ENCODE results near the gene NEDD4.

The NEDD4 gene

GRCh38 chr15:55784286-55784685 is 209.1 kb downstream of the NEDD4 start:
- POLR2A ChIA-PET (ENCODE audit: low non-redundant PET), result no interaction called here
- CTCF ChIA-PET, result interaction anchor here (2.5 kb wide), 1 partner anchor 10 kb away, joined by 13 read pairs; no protein-coding TSS in a partner anchor
- DNase-seq (ENCODE audit: low spot score), result no peak
- TF ChIP-seq CTCF (conservative IDR thresholded peaks at IDR 0.05; ENCODE audit: low read depth), result no peak
- no peak overlapping the region for H3K27ac ChIP-seq

GRCh38 chr15:55782901-55783300 is 210.5 kb downstream of the NEDD4 start:
- CTCF ChIA-PET, result interaction anchor here (1.1 to 2.5 kb wide), 2 partner anchors 8 to 10 kb away, joined by 6 to 13 read pairs; no protein-coding TSS in a partner anchor
- no peak overlapping the region for H3K27ac ChIP-seq
- TF ChIP-seq CTCF (conservative IDR thresholded peaks at IDR 0.05; ENCODE audit: low read depth), result no peak
- DNase-seq (ENCODE audit: low spot score), result no peak
- POLR2A ChIA-PET (ENCODE audit: low non-redundant PET), result no interaction called here

GRCh38 chr15:55780292-55780691 is 213.1 kb downstream of the NEDD4 start:
- DNase-seq (ENCODE audit: low spot score), result no peak
- POLR2A ChIA-PET (ENCODE audit: low non-redundant PET), result no interaction called here
- no peak for TF ChIP-seq CTCF (conservative IDR thresholded peaks at IDR 0.05; ENCODE audit: low read depth)
- CTCF ChIA-PET, result no interaction called here
- no peak overlapping the region for H3K27ac ChIP-seq

- CTCF ChIA-PET, result no interaction called here
- H3K27ac ChIP-seq, result no peak overlapping the region
- DNase-seq (ENCODE audit: low spot score), result no peak
- no peak for TF ChIP-seq CTCF (conservative IDR thresholded peaks at IDR 0.05; ENCODE audit: low read depth)
- POLR2A ChIA-PET (ENCODE audit: low non-redundant PET), result no interaction called here
These were observed 214.5 kb downstream of the NEDD4 start for GRCh38 chr15:55778932-55779331.
